ENCODE data around the gene HTR6.

Gene HTR6

GRCh38 chr1:19725606-19726005 is 60.9 kb downstream of the HTR6 start:
- DNase-seq (ENCODE audit: low read depth in 2 of 2), result no peak
- no peak for TF ChIP-seq CTCF (IDR thresholded peaks at IDR 0.05; ENCODE audit: low read depth, low read length)
- H3K4me3 ChIP-seq (replicated peaks in 1 of 2; ENCODE audit: low read depth in 2 of 2, low read length in 2 of 2), result no peak overlapping the region

- no peak for TF ChIP-seq CTCF (IDR thresholded peaks at IDR 0.05; ENCODE audit: low read depth, low read length)
- no peak for DNase-seq (ENCODE audit: low read depth in 2 of 2)
- H3K4me3 ChIP-seq (replicated peaks in 1 of 2; ENCODE audit: low read depth in 2 of 2, low read length in 2 of 2), result no peak overlapping the region
Measured at GRCh38 chr1:19728413-19729145, 63.9 kb downstream of the HTR6 start.

GRCh38 chr1:19730232-19730631 is 65.6 kb downstream of the HTR6 start:
- DNase-seq (ENCODE audit: low read depth in 2 of 2), result no peak
- TF ChIP-seq CTCF (IDR thresholded peaks at IDR 0.05; ENCODE audit: low read depth, low read length), result no peak
- H3K4me3 ChIP-seq (replicated peaks in 1 of 2; ENCODE audit: low read depth in 2 of 2, low read length in 2 of 2), result no peak overlapping the region

Data from cardiac fibroblast (primary cell).